Inflammatory macrophage (primary cell): Measurements from ENCODE around the gene FXYD5.

Experiments
- DNase-seq, 2 donors: peaks; one replicate each; pipeline ENCODE4 v3.0.0-alpha.2; 2020 to 2022

The FXYD5 gene

GRCh38 chr19:35216016-35216832 lies 61.7 kb downstream of the FXYD5 start:
- DNase-seq: peak in 1 of 2 donors; percentile 21

GRCh38 chr19:35216833-35217648 lies 62.5 kb downstream of the FXYD5 start:
- DNase-seq: peak; percentile 95

- DNase-seq: peak in 1 of 2 donors; percentile 71
These were observed 63.1 kb downstream of the FXYD5 start for GRCh38 chr19:35217649-35217990.

GRCh38 chr19:35219008-35219407 lies 64.5 kb downstream of the FXYD5 start:
- DNase-seq: no peak
